ENCODE results near the gene MTARC2.

- TF ChIP-seq CTCF (IDR thresholded peaks at IDR 0.05; ENCODE audit: low read depth, low read length) (no peak), EZH2phosphoT487 (IDR thresholded peaks at IDR 0.05; ENCODE audit: low read depth) (no peak)
Observed at GRCh38 chr1:220776254-220776653, 28.1 kb downstream of the MTARC2 start.

Measured in OCI-LY3 (cell line).